GM19455 (cell line): Measurements from ENCODE around the gene MRPL2.

Experiments
- ATAC-seq: cut with Tn5 transposase; IDR thresholded peaks from one replicate; pipeline ENCODE4 v1.9.1; 2021; ENCODE audit not compliant: unreplicated experiment

Gene MRPL2

DNA sequence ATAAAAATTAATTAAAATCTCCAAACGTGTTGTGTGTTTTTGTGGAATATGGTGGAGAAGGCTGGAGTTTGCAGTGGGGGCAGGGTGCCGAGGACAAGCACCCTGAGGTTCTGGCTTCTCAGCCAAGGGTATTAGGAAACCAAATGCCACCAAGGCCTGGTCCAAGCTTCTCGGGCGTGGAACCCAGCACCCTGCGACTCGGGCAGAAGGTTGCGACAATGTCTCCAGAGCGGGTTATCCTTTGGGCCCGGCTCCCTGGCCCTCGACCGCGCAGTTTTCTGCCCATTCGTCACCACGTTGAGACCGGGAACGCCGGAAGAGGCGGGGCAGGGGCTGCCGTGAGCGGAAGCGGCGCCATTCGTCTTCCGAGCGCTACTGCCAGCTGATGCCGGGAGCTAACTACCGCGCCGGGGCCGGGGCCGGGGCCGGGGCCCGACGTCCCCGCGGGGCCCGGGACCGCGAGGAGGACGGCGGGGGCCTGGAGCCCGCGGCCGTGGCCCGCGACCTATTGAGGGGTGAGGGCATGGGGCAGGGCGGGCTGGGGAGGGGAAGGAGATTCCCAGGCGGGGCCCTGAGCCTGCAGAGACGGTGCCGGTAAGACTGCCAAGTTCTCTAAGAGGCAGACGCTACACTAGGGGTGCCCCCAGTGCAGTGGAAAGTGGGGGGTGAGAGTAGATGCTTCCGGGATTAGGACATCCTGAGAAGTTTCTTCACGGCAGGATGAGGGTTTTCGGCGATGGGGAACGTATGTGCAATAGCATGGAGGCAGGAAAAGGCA, 37.8 kb downstream of the MRPL2 start, which contains the start of gene RRP36:
Gene RRP36 (plus strand): TSS at position 354 of the 778 bp plus-strand sequence. CDS start 32 bp downstream, at position 386.
- no peak for ATAC-seq

GRCh38 chr6:43020847-43021246, 38.4 kb downstream of the MRPL2 start:
- no peak for ATAC-seq

DNA sequence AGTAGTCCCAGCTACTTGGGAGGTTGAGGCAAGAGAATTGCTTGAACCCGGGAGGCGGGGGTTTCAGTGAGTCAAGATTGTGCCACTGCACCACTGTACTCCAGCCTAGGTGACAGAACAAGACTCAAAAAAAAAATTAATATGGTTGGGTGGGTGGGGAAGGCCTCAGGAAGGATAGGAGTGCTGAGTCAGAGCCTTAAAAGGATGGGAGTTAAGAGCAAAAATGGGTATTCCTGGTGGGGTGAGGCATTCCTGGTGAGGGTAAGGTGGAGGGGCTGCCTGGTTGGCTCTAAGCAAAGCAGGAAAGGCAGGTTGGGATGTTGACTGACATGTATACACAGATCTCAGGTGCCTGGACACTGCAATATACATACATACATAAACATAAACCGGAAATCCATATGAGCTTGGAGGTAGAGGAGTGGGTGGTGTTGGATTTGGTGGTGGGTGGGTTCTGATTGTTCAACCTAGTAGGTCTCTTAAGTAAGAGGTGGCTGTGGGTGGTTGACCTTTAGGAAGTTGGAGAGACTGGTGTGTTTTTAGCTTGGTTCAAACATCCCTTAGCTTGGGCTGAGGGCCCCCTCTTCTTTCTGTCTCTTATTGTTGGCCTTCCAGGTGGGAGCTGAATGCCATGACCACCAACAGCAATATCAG, 39.1 kb downstream of the MRPL2 start:
- no peak for ATAC-seq

- ATAC-seq = no peak
Observed at GRCh38 chr6:43019152-43019551, 40.1 kb downstream of the MRPL2 start.

DNA sequence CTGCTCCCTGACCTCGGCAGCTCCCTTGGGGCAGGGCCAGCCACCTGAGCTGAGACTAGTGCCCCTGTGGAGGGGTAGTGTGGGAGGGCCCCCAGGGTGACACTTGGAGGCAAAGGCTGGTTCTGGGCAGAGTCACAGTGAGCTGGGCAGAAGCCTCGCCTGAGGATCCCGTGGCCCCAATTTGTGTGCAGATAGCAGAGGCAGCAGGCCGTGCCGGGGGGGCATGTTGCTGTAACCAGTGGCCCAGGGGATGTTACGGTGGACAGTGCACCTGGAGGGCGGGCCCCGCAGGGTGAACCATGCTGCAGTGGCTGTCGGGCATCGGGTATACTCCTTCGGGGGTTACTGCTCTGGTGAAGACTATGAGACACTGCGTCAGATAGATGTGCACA, 42.3 kb downstream of the MRPL2 start:
- ATAC-seq = no peak

DNA sequence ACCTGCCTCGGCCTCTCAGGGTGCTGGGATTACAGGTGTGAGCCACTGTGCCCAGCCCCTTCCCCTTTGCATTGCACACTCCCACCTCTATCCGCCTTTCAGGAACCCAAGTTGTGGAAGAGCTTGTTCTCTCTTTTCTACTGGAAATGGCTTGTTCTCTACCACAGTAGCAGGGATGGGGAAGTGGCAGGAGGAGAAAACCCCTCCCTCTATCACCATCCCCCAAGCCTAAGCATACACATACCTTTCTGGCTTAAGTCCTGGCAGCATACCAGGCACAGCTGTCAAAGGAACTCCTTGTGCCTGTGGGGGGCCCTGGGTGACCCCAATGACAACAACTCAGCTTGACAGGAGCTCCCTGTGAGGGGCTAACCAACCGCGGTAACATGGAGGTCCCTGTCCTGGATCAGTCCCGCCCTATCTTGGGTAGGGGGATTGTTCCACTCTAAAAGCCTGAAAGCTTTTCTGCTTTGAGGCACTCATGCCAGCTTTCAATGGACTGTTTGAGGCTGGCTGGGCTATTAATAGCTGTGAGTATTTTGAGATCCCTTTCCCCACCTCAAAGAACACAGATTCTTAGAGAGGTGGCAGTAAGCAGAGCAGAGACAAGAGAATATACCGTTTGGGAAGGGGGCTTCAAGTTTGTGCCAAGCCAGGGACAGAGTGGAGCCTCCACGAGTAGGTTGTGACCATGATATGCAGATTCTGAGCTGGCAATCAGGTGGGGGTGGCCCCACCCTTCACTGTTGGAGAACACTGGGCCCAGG, 42.9 kb downstream of the MRPL2 start:
- ATAC-seq = no peak

GRCh38 chr6:43014434-43014909, 44.8 kb downstream of the MRPL2 start:
- no peak for ATAC-seq

GRCh38 chr6:43013843-43014433, 45.3 kb downstream of the MRPL2 start, which contains the start of the genes KLHDC3 and MEA1:
Gene KLHDC3 (plus strand): TSS chr6:43014249. CDS start chr6:43017193, 2,944 bp downstream.
Gene MEA1 (minus strand): TSS chr6:43013946. CDS start chr6:43013813, 133 bp downstream.
- peak; percentile 89 for ATAC-seq

DNA sequence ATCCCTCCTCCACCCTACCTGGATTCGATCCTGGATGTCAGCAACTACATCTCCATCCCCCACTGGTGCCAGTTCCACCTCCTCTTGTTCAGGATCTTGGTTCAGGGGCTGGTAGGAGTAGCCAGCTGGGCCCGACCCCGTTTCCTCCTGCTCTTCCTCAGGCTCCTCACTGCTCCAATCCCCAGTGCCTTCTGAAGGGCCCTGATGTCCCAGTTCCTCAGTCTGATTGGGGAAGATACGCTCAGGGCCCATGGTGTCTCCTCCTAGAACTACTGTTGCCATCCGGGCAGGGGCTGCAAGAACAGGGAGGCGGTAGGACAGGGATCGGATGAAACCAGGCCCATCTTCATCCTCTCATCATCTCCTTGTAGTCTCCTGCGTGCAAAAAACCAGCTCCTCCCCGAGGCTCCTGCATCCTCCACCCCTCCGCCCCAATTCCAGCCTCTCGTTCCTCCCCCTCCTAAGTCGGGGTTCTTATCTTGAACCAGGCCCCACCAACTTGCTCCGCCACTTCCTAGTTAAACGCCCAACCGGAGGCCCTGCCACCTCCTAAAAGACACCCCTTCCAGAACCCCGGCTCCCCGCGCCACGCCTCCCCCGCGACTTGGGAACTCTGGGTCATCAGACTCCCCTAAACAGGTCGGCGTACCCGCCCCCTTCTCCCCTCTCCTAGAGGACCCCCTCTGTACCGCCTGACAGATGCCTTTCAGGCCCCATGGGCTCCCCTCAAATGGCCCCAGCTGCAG, 46.0 kb downstream of the MRPL2 start:
- peak; percentile 14 for ATAC-seq

GRCh38 chr6:43012364-43012763, 46.9 kb downstream of the MRPL2 start:
- no peak for ATAC-seq

- no peak for ATAC-seq
Observed at GRCh38 chr6:43011207-43011606, 48.0 kb downstream of the MRPL2 start.

DNA sequence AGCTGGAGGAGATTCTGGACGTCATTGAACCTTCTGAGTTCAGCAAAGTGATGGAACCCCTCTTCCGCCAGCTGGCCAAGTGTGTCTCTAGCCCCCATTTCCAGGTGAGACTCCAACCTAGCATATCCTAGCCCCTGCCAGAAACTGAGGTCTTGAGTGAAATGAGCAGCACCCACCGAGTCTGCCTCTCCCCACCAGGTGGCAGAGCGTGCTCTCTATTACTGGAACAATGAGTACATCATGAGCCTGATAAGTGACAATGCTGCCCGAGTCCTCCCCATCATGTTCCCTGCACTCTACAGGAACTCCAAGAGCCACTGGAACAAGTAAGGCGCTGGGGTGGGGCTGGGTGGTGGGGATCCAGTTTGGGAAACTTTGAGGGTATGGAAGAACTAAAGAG, 50.1 kb downstream of the MRPL2 start:
- no peak for ATAC-seq

DNA sequence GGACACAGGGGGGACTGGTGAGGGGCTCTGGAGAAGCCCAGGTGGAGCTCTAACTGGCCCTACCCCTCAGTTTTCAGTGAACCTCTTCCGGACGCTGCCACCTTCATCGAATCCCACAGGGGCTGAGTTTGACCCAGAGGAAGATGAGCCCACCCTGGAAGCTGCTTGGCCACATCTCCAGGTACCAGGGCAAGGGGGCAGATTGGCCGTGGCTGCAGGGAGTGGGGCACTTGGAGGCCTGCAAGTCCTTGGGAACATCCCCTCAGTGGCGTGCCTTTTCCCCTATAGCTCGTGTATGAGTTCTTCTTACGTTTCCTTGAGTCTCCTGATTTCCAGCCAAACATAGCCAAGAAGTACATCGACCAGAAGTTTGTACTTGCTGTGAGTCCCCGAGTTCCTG, 52.1 kb downstream of the MRPL2 start:
- ATAC-seq = no peak

DNA sequence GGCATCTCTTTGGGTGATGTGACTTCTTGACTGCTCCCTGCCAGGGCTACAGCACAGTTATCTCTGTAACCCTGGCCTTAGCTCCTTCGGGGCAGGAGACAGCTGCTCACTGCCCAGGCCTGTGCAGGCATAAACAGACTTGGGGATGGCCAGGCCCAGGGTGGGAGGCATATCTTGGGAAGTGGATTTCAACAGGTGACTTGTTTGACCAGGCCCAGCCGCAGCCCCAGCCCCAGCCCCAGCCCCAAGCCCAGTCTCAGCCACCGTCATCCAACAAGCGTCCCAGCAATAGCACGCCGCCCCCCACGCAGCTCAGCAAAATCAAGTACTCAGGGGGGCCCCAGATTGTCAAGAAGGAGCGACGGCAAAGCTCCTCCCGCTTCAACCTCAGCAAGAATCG, 53.0 kb downstream of the MRPL2 start:
- no peak for ATAC-seq

GRCh38 chr6:43005844-43006243, 53.4 kb downstream of the MRPL2 start:
- no peak for ATAC-seq
